BJ (cell line): ENCODE results near the gene RUVBL1. TPM values are rescaled to one million over a fixed set of nuclear protein-coding genes. Genes with fewer than 3 reads are reported as not detected.

Source experiments
- CTCF ChIA-PET: fragments of 350-600 bp; formaldehyde crosslinking; extraction: SDS; loops from one replicate; lab custom pipeline; 2021; ENCODE audit warnings: antibody characterized with exemption, inconsistent platforms; lab: Yijun Ruan, JAX
- POLR2A ChIA-PET: fragments of 300-600 bp; sonication (Branson Sonifier 250); formaldehyde crosslinking; extraction: SDS; loops from one replicate; lab custom pipeline; 2021; ENCODE audit warnings: antibody characterized with exemption; lab: Charles Lee
- DNase-seq: peaks from one replicate; pipeline ENCODE4 v3.0.0-alpha.2; 2011; ENCODE audit warnings: low read depth
- H3K27me3 ChIP-seq: 2 replicates; pipeline ENCODE4 v1.6.0; 2011; ENCODE audit warnings: low read length; ENCODE audit not compliant: control insufficient read depth, insufficient read depth
- H3K36me3 ChIP-seq: 2 replicates; pipeline ENCODE4 v1.5.1; 2011; ENCODE audit warnings: low read length; ENCODE audit not compliant: control insufficient read depth, insufficient read depth
- H3K4me3 ChIP-seq: 2 replicates; pipeline ENCODE4 v1.5.1; 2011; ENCODE audit warnings: low read depth, mild to moderate bottlenecking, control low read depth, low read length
- CTCF ChIP-seq: IDR thresholded peaks from 2 replicates; pipeline ENCODE4 v1.5.1; 2011; ENCODE audit warnings: low read depth, mild to moderate bottlenecking, control low read depth, inconsistent platforms, low read length, moderate library complexity; ENCODE audit not compliant: insufficient read depth
- polyA plus RNA-seq: library from polyadenylated mRNA; depleted of rRNA; stranded (reverse); fragments of >200 nt; gene quantifications from 2 replicates; pipeline ENCODE4 v1.2.3, GENCODE V29; 2011

Gene RUVBL1
- polyA plus RNA-seq, 1 experiment, result 67.6 TPM

- H3K36me3 ChIP-seq, result peaks cover 31% of the 10 kb centered on the region
- ChIA-PET POLR2A (interaction anchor here (0.6 to 0.7 kb wide), 3 partner anchors 120 to 960 kb away, joined by 3 to 19 read pairs (median 4); no protein-coding TSS in a partner anchor), CTCF (interaction anchor here (0.9 to 2.0 kb wide), 3 partner anchors 13 to 60 kb away, joined by 3 to 7 read pairs (median 5); no protein-coding TSS in a partner anchor)
- TF ChIP-seq CTCF, result no peak
- no peak overlapping the region for H3K4me3 ChIP-seq
- no peak for DNase-seq
- no peaks in the 10 kb centered on the region for H3K27me3 ChIP-seq
Observed at GRCh38 chr3:128073807-128074206, 49.8 kb downstream of the RUVBL1 start.

- no peak for DNase-seq
- H3K27me3 ChIP-seq, result no peaks in the 10 kb centered on the region
- H3K4me3 ChIP-seq, result no peak overlapping the region
- ChIA-PET CTCF (interaction anchor here (0.9 to 2.0 kb wide), 3 partner anchors 13 to 60 kb away, joined by 3 to 7 read pairs (median 5); no protein-coding TSS in a partner anchor), POLR2A (interaction anchor here (0.6 kb wide), 2 partner anchors 119 to 199 kb away, joined by 3 to 4 read pairs; no protein-coding TSS in a partner anchor)
- peaks cover 36% of the 10 kb centered on the region for H3K36me3 ChIP-seq
- TF ChIP-seq CTCF, result no peak
Observed at GRCh38 chr3:128073185-128073725, 50.4 kb downstream of the RUVBL1 start.

- H3K36me3 ChIP-seq, result peaks cover 41% of the 10 kb centered on the region
- TF ChIP-seq CTCF, result no peak
- DNase-seq, result no peak
- no peak overlapping the region for H3K4me3 ChIP-seq
- ChIA-PET POLR2A (no interaction called here), CTCF (interaction anchor here (1.1 to 2.0 kb wide), 2 partner anchors 12 to 61 kb away, joined by 5 to 7 read pairs; no protein-coding TSS in a partner anchor)
- no peaks in the 10 kb centered on the region for H3K27me3 ChIP-seq
Observed at GRCh38 chr3:128072454-128073184, 51.0 kb downstream of the RUVBL1 start.

GRCh38 chr3:128071771-128072453, 51.7 kb downstream of the RUVBL1 start:
- POLR2A ChIA-PET, result no interaction called here
- H3K27me3 ChIP-seq, result no peaks in the 10 kb centered on the region
- DNase-seq, result no peak
- no peak for TF ChIP-seq CTCF
- CTCF ChIA-PET, result interaction anchor here (0.7 kb wide), 1 partner anchor 801 kb away, joined by 3 read pairs; no protein-coding TSS in a partner anchor
- no peak overlapping the region for H3K4me3 ChIP-seq
- peaks cover 47% of the 10 kb centered on the region for H3K36me3 ChIP-seq
